ENCODE data around the gene DLK2. TPM values are rescaled to one million over a fixed set of nuclear protein-coding genes. Genes with fewer than 3 reads are reported as not detected.
"Not testable (repeated sequence)": the region's sequence is repeated elsewhere in the genome, so short reads cannot be mapped to it uniquely, and the experiment has no call there.

Gene DLK2
- total RNA-seq, 1 donor from 2014 or later = 7.3 TPM

DNA sequence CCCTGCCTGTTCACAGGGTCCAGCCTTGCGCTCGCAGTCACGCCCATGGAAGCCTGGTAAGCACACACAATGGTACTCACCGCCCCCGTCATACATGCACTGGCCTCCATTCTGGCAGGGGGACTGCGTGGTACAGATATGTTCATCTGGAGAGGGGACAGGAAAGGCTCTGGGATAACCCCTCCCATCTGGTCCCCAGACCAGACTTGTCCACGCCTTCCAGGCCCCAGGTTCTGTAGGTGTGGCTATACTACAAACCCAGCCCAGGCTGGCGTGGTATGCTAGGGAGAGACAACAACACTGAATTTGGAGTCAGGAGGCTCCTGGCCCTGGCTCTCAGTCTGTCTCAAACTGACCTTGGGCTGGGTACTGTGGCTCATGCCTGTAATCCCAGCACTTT lies 3.4 kb downstream of the DLK2 start:
- DNase-seq = no peak

DNA sequence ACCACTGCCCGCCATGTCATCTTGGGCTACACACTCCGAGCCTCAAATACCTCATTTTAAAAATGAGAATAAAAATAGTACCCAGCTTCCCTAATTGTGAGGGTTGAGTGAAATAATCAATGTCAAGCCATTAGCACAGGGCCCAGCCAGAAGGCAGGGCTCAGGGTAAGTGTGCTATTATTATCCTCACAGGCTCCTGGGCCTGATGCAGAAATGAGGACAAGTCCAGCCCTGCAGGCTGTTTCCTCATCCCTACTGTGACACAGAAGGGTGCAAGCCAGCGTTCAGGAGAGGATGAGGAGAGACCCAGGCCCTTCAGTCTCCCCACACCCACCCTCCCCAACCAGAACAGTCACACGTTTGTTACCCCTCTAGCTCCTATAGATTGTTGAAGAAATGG lies 4.0 kb downstream of the DLK2 start:
- DNase-seq = no peak

DNA sequence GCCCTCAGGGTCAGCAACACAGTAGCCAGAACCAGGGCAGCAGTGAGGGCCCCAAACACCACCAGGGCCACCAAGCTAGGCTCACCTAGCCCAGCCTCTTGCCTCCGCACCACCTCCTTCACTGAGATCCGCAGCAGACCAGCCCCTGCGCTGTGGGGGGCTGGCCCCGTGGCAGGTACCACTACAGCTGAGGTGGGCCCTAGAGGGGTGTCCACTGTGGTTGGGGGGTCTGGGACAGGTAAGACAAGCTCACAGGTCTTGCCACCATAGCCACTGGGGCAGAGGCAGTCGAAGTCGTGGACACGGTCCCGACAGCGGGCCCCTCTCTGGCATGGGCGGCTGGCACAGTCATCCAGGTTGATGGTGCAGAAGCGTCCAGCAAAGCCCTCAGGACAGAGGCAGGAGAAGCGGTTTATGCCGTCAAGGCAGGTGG lies 4.6 kb downstream of the DLK2 start:
- DNase-seq = no peak

DNA sequence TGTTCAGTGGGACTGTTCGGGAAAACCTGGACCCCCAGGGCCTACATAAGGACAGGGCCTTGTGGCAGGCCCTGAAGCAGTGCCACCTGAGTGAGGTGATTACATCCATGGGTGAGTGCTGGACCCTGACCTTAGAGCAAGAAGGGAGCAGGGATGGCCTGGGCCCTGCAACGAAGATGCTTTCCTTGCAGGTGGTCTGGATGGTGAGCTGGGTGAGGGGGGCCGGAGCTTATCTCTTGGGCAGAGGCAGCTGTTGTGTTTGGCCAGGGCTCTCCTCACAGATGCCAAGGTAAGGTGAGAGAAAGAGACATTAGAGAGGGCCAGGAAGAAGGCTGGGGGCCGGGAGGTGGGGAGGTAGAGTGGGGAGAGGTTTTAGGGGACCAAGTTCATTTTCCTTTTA lies 6.4 kb downstream of the DLK2 start:
- no peak for DNase-seq

DNA sequence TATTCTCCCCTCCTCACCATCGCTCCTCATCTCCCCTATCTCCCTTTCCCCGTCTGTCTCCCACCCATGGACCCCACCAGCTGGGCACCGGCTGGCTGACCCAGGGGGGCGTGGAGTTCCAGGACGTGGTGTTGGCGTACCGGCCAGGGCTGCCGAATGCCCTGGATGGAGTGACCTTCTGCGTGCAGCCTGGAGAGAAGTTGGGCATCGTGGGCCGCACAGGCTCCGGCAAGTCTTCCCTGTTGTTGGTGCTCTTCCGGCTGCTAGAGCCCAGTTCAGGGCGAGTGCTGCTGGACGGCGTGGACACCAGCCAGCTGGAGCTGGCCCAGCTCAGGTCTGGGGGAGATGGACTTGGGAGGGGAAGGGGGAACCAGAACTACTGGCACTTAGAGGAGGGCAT lies 7.7 kb downstream of the DLK2 start:
- no peak for DNase-seq

DNA sequence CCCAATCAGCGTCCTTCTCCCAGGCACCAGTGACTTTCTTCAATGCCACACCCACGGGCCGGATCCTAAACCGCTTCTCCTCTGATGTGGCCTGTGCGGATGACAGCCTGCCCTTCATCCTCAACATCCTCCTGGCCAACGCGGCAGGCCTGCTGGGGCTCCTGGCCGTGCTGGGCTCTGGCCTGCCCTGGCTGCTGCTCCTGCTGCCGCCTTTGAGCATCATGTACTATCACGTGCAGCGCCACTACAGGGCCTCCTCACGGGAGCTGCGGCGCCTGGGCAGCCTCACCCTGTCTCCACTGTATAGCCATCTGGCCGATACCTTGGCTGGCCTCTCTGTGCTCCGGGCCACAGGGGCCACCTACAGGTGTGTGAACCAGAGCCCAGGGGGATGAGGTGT lies 9.8 kb downstream of the DLK2 start:
- no peak for DNase-seq

DNA sequence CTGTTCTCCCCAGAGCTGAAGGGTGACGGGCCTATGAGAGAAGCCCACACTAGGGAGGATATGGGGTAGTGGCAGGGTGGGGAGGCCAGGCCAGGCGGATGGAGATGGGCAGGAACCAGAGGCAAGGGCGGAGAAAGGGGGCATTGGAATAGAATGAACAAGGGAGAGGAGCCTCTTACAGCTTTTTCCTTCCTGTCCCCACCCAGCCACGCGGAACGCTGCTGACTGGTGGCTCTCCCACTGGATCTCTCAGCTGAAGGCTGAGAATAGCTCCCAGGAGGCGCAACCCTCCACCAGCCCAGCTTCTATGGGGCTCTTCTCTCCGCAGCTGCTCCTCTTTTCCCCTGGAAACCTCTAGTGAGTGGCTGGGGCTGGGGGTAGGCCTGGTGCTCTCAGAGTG lies 10.8 kb downstream of the DLK2 start:
- no peak for DNase-seq

DNA sequence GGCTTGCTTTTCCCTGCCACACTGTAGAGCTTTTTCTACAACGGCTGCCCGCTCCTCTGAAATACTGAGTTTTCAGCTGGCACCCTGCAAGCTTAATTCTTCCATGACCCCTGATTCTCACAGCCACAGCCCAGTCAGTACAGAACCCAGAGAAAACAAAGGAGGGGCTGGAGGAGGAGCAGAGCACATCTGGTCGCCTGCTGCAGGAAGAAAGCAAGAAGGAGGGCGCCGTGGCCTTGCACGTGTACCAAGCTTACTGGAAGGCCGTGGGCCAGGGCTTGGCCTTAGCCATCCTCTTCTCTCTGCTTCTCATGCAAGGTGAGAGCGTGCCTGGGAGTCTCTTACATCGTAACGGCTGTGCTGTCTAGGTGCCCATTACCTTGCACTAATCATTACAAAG lies 11.3 kb downstream of the DLK2 start:
- no peak for DNase-seq

DNA sequence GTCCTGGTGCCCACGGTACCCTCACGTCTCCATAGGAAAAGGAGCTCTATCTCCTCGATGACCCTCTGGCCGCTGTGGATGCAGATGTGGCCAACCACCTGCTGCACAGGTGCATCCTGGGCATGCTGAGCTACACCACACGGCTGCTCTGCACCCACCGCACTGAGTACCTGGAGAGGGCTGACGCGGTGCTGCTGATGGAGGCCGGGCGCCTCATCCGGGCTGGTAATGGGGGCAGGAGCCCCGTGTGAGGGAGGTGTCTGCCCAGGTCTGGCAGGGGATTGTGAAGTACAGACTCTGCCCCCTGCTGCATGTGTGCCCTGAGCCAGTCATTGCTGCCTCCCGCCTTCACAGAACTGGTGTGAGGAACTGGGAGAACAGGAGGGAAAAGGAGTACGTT lies 12.4 kb downstream of the DLK2 start:
- no peak for DNase-seq

DNA sequence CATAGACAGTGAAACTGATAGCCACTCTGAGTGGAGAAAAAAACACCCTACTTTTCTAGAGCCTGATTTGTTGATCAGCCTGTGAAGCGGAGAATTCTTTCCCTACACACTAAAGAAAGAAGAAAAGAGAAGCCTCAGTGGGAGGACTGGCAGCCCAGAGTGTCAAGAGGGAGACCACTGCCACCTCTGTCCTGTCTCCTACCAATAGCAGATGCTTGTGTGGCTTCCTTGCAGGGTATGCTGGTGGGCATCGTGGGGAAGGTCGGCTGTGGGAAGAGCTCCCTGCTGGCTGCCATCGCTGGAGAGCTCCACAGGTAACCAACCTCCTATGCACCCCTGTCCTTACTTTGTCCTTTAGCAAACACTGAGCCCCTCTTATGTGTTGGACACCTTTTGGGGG lies 17.6 kb downstream of the DLK2 start:
- no peak for DNase-seq

DNA sequence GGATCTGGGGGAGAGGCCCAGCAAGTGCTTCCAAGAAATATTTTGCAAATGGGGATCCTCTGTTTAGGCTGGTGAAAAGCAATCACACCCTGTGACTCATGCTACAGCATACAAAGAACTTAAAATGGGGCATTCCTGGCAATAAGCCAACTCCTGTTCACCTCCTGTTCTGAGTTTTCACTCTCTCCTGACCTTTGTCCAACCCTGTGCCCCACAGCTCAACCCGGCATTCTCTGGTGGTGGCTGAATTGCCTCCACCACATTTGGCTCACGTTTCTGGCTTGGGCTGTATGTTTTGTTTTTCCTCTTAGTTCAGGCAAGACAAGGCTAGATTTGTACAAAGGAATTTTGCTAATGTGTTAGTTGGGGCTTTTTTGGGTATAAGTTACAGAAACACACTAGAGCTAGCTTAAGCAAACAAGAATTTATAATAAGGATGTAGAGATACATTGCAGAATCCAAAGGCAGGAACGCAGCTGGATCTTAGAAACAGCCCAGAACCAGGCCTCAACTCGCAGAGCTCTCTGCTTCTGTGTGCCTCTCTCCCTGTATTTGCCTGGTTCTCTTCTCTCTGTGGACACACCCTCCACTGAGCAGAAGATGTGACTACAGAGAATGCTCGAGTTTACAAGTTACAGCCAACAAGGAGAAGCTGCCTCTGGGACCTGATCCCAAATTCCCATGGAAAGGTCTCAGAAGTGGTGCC lies 18.6 kb downstream of the DLK2 start:
- no peak for DNase-seq

DNA sequence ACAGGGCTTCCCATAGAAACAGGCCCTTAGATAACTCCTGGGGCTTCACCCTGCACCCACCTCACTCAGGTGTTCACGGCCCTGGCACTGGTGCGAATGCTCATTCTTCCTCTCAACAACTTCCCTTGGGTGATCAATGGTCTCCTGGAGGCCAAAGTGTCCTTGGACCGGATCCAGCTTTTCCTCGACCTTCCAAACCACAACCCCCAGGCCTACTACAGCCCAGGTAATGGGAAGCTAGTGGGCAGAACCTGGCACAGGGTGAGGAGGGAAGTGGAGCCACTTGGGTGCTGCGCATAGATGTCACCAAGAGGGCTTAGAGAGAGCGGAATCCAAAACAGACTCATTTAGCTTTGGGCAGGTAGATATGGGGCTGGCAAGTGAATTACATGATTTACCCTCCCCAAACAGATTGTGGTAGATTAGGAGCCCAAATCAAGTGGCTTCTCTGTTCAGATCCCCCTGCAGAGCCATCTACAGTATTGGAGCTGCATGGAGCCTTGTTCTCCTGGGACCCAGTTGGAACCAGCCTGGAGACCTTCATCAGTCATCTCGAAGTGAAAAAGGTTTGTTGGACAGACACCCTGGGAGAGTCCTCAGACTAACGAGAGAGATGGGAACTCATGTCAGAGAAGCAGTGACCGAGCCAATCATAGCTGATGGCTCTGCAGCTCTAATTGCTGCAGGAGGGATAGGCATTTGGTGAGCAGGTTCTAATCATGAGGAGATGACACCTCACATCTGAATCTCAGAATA lies 19.5 kb downstream of the DLK2 start:
- DNase-seq = no peak

DNA sequence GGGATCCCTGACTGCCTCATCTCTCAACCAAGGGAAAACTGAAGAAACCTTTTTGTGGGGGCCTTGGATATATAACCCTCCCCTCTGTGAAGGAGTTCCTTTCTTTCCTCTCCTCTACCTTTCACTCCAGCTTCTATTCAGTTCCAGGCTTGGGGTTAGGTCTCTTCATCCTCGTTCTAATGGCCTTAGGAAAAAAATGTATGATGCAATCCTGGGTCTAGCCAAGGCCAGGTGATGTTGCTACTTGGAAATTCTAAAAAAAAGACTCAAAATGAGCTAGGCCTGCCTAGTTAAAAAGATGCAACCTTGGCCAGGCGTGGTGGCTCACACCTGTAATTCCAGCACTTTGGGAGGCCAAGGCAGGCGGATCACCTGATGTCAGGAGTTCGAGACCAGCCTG lies 20.4 kb downstream of the DLK2 start:
- no peak for DNase-seq

DNA sequence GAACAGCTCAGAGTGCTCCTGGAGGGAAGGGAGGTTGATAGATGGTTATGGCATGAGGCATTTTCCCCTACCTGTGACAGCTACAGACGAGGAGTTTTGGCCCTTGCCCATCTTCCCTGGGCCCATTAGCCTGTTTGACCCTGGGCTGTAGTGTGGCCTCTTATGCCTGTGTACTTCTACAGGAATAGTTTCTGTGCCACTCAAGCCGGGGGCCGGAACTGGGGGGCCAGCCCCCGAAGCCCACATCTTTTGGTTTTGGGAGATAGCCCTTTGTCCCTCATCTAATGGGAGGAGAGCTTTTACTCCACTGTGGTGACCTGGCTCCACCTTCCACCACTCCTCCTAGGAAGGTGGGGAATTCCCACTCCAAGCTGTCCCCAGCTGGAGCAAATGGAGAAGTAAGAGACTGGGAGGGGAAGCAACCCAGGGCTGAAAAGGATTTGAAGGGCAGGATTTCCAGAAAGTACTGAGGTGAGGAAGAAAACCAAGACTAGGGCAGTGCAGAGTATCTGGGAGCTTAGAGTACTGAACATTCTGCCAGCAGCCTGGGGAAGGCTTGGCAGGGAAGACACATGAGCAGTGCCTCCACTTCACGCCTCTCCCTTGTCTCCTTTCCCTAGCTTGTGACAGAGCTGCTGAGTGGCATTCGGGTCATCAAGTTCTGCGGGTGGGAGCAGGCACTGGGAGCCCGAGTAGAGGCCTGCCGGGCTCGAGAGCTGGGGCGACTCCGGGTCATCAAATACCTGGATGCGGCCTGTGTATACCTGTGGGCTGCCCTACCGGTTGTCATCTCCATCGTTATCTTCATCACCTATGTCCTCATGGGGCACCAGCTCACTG lies 21.1 kb downstream of the DLK2 start:
- no peak for DNase-seq

DNA sequence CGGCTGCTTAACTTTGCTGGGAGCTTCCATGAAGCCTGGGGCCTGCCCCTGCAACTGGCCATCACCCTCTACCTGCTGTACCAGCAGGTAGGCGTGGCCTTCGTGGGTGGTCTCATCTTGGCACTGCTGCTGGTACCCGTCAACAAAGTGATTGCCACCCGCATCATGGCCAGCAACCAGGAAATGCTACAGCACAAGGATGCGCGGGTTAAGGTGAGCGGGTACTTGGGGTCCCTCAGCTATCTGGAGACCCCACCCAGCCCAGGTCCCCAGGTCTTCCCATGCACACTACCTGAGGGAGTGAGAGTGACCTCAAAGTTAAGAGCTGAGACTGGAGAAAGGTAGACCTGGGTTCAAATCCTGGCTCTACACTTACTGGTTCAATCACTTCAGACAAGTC lies 22.2 kb downstream of the DLK2 start:
- DNase-seq = no peak

DNA sequence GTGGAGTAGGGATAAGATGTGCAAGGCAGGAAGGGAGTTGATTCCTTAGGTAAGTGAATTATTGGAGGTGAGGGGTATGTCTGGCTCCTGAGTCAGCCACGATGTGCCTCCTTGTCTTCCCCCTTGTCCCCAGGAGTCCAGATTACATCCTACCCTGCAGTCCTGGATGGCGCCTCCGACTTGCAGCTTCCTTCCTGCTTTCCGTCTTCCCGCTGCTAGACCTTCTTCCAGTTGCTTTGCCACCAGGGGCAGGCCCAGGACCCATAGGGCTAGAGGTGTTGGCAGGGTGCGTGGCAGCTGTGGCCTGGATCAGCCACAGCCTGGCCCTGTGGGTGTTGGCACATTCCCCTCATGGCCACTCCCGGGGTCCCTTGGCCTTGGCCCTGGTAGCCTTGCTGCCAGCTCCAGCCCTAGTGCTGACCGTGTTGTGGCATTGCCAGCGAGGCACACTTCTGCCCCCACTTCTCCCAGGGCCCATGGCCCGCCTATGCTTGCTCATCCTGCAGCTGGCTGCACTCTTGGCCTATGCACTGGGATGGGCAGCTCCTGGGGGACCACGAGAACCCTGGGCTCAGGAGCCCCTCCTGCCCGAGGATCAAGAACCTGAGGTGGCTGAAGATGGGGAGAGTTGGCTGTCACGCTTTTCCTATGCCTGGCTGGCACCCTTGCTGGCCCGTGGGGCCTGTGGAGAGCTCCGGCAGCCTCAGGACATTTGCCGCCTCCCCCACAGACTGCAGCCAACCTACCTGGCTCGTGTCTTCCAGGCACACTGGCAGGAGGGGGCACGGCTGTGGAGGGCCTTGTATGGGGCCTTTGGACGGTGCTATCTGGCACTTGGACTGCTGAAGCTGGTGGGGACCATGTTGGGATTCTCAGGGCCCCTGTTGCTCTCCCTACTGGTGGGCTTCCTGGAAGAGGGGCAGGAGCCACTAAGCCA lies 23.1 kb downstream of the DLK2 start:
- no peak for DNase-seq

DNA sequence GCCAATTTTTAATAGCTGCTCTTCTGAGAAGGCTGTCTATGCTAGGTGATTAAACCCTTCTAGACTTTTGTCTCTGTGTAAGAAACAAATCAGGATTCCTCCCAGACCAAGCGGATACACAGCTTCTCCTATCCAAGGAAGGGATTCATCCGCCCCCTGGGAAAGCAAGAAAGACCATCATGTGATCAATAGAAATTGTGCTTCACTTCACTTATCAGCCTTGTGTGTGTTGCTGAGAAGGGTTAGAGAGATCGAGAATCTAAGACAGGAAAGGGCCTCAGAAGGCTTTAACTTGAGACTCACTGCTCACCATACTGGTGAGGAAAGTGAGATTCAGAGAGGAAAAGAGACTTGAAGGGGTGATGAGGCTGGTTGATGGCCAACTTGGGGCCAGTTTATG lies 26.5 kb downstream of the DLK2 start:
- no peak for DNase-seq

DNA sequence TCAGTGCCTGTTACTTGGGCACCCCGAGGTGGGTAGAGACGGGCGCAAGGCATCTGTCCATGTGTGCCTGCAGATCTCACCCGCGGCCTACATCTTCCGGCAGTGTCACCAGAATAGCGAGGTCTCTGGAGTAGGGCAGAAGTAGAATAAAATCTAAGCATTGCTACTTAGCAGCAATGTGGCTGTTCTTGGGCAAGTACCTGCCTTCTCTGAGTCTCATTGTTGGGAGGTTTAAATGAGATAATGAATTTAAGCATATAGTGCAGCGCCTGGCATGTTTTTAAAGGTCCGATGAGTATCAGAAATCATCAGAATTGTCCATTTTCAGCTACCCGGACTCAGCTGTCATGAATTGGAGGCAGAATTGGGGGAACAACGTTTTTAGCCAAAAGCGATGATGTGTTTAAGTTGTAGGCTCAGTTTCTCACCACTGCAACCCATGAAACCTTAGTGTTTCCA lies 27.2 kb downstream of the DLK2 start:
- no peak for DNase-seq

DNA sequence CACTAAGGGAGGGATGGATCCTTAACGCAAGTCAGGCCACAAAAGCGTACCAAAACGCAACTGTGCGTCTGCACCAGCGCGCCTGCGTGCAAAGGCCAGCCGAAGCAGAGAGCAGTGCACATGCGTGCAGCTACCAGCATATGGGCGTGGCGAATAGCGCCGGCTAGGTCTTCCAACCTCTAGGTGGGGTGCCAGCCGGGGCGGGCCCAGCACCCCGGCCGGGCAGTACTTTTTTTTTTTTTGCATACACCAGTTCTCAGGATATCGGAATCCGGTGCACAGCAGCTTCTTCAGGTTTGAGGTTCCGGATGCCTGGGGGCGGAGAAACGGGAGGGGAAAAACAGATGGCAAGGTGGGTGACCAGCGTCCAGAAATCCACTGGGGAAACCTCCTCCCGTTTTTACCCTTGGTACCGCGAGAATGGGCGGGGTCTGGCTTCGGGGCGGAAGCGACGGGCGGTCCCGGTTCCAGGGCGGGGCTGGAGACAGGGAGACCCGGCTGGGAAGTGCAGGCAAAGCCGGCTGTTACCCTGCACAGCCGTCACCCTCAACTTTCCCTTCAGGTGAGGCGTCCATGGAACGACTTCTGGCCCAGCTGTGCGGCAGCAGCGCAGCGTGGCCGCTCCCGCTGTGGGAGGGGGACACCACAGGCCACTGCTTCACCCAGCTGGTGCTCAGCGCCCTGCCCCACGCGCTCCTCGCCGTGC lies 27.8 kb downstream of the DLK2 start, which contains the start of gene ABCC10:
Gene ABCC10 (plus strand): TSS at position 136 of the 706 bp plus-strand sequence. CDS start 438 bp downstream, at position 574.
- DNase-seq = peak; percentile 92

DNA sequence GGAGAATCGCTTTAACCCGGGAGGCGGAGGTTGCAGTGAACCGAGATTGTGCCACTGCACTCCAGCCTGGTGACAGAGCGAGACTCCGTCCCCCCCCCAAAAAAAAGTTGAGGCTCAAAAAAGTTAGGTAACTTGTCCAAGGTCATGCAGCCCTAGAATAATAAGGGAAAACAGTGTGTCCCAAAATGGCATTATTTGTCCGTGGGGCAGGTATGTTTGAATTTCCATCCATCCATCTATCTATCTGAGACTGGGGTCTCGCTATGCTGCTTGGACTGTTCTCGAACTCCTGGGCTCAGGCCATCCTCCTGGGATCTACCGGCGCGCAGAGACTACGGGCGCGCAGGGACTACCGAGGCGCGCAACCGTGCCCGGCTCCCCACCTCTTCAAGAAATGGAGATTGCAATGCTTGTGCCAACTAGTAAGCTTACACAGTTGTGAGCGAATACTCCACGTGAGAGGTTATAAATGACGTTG lies 28.4 kb downstream of the DLK2 start:
- no peak for DNase-seq

DNA sequence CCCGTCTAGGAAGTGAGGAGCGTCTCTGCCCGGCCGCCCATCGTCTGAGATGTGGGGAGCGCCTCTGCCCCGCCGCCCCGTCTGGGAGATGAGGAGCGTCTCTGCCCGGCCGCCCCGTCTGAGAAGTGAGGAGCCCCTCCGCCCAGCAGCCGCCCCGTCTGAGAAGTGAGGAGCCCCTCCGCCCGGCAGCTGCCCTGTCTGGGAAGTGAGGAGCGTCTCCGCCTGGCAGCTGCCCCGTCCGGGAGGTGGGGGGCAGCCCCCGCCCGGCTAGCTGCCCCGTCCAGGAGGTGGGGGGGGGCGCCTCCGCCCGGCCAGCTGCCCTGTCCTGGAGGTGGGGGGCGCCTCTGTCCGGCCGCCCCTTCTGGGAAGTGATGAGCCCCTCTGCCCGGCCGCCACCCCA lies 30.3 kb downstream of the DLK2 start:
- DNase-seq = not testable (repeated sequence)

All from occipital lobe (tissue), 2 donors.